Measurements from ENCODE around the gene ADGRD2. TPM values are rescaled to one million over a fixed set of nuclear protein-coding genes. Genes with fewer than 3 reads are reported as not detected.
A peak's percentile ranks its signal among the peaks of the same experiment; 100 is the strongest.

Gene ADGRD2
- total RNA-seq, 1 donor from 2014 or later = 0.31 TPM

- H3K27me3 Mint-ChIP-seq = peaks cover 38% of the 10 kb centered on the region
- peak overlapping the region; percentile 36 for H3K4me3 Mint-ChIP-seq
- no peak overlapping the region for H3K27ac Mint-ChIP-seq
Measured at GRCh38 chr9:124477211-124477647, 27.0 kb downstream of the ADGRD2 start.

DNA sequence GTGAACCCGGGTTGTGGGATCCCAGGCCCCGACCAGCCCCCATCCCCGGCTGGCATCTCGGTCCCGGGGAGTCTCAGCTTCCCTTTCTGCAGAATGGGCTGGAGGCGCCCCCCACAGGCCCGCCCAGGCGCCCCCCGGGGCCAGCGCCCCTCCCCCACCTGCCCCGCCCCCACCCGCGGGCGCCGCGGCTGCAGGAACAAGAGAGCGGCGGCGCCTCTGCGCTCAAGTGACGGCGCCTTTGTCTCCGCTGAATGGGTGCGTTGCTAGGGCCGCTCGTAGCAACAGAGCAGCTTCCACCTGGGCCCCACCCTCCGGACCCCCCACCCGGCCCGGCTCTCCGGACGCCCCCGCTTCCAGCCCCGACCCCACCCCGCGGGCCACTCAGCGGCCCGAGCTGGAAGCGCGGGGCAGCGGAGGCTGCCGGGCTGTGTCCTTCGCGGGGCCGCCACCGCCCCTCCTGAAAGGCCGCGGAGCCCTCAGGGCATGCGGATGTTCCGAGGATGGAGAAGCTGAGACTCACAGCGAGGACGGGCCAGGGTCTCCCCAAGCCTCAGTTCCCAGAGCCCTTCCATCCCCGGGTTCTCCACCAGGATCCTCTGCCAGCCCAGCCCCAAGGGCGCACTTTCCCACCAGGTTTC is 27.5 kb downstream of the ADGRD2 start:
- Mint-ChIP-seq H3K4me1 (ENCODE audit: unreplicated experiment) (peaks cover 5% of the 10 kb centered on the region), H3K27me3 (peaks cover 37% of the 10 kb centered on the region), H3K9me3 (no peaks in the 10 kb centered on the region), H3K27ac (no peak overlapping the region), H3K4me3 (peak overlapping the region; percentile 59), H3K36me3 (no peaks in the 10 kb centered on the region)
- no peak for TF ChIP-seq CTCF (conservative IDR thresholded peaks at IDR 0.05)
- DNase-seq (ENCODE audit: extremely low spot score, unreplicated experiment) = no peak

More at GRCh38 chr9:124477211-124477647, 27.0 kb downstream of the ADGRD2 start:
- H3K36me3 Mint-ChIP-seq = no peaks in the 10 kb centered on the region
- TF ChIP-seq CTCF (conservative IDR thresholded peaks at IDR 0.05) = peak; percentile 56
- H3K4me1 Mint-ChIP-seq (ENCODE audit: unreplicated experiment) = peaks cover 5% of the 10 kb centered on the region
- H3K9me3 Mint-ChIP-seq = no peaks in the 10 kb centered on the region
- no peak for DNase-seq (ENCODE audit: extremely low spot score, unreplicated experiment)

GRCh38 chr9:124478354-124478753 is 28.1 kb downstream of the ADGRD2 start:
- Mint-ChIP-seq H3K27ac (no peak overlapping the region), H3K4me3 (peak overlapping the region; percentile 59), H3K36me3 (no peaks in the 10 kb centered on the region), H3K4me1 (ENCODE audit: unreplicated experiment) (peaks cover 5% of the 10 kb centered on the region), H3K9me3 (no peaks in the 10 kb centered on the region), H3K27me3 (peaks cover 37% of the 10 kb centered on the region)
- no peak for DNase-seq (ENCODE audit: extremely low spot score, unreplicated experiment)
- no peak for TF ChIP-seq CTCF (conservative IDR thresholded peaks at IDR 0.05)

- Mint-ChIP-seq H3K9me3 (no peaks in the 10 kb centered on the region), H3K27me3 (peaks cover 40% of the 10 kb centered on the region), H3K27ac (no peak overlapping the region), H3K4me3 (no peak overlapping the region), H3K4me1 (ENCODE audit: unreplicated experiment) (peaks cover 5% of the 10 kb centered on the region), H3K36me3 (no peaks in the 10 kb centered on the region)
- TF ChIP-seq CTCF (conservative IDR thresholded peaks at IDR 0.05) = no peak
- no peak for DNase-seq (ENCODE audit: extremely low spot score, unreplicated experiment)
Measured at GRCh38 chr9:124479371-124479770, 29.1 kb downstream of the ADGRD2 start.

DNA sequence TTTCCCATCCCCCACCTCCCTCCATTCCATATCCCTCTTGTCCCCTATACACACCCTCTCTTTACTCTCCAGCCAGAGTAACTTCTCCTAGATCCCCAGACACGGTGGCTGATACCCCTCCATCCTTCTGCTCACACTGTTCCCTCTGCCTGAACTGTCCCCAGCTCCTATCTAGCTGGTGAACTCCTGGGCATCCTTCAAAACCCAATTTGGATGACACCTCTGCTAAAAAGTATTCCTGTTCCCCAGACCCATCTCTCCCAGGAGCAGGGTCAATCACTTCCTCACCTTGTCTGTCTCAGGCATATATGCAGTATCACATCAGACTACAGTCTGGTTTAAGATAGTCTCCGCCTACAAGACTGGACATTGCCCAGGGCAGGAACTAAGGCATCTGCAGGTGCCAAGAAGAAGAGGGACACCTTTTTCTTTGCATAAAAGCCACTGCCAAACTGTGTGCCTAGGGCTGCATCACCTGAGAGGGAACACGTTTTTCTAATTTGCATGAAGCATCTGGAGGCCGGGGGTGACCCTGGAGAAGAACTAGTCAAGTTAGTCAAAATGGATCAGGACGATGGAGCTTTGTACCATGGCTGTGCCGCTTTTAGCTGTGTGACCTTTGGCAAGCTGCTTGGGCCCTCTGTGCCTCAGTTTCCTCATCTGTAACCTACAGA is 29.8 kb downstream of the ADGRD2 start:
- no peak for TF ChIP-seq CTCF (conservative IDR thresholded peaks at IDR 0.05)

More for the DNA sequence above, 29.8 kb downstream of the ADGRD2 start:
- no peak for DNase-seq (ENCODE audit: extremely low spot score, unreplicated experiment)
- Mint-ChIP-seq H3K4me1 (ENCODE audit: unreplicated experiment) (peaks cover 5% of the 10 kb centered on the region), H3K4me3 (no peak overlapping the region), H3K36me3 (no peaks in the 10 kb centered on the region), H3K27ac (peak overlapping the region; percentile 22), H3K27me3 (peaks cover 40% of the 10 kb centered on the region), H3K9me3 (no peaks in the 10 kb centered on the region)

All from type B pancreatic cell (in vitro differentiated cells).